HG03045 (cell line): ENCODE data around the gene PRPF38A.

Experiments used
- ATAC-seq: cut with Tn5 transposase; IDR thresholded peaks from one replicate; pipeline ENCODE4 v1.9.1; 2021; ENCODE audit warnings: mild to moderate bottlenecking, moderate library complexity; ENCODE audit not compliant: unreplicated experiment

The PRPF38A gene

GRCh38 chr1:52455686-52456085 is 51.3 kb downstream of the PRPF38A start:
- ATAC-seq: no peak

- ATAC-seq: no peak
These were observed 56.3 kb downstream of the PRPF38A start for GRCh38 chr1:52460694-52461093.

- ATAC-seq: no peak
These were observed 57.4 kb downstream of the PRPF38A start for GRCh38 chr1:52461821-52462220.

GRCh38 chr1:52463891-52464290 is 59.5 kb downstream of the PRPF38A start:
- no peak for ATAC-seq

- no peak for ATAC-seq
These were observed 64.7 kb downstream of the PRPF38A start for GRCh38 chr1:52469108-52469507.
